ENCODE measurements around the gene RRP1B.
"Not testable (repeated sequence)": the region's sequence is repeated elsewhere in the genome, so short reads cannot be mapped to it uniquely, and the experiment has no call there.

Gene RRP1B

DNA sequence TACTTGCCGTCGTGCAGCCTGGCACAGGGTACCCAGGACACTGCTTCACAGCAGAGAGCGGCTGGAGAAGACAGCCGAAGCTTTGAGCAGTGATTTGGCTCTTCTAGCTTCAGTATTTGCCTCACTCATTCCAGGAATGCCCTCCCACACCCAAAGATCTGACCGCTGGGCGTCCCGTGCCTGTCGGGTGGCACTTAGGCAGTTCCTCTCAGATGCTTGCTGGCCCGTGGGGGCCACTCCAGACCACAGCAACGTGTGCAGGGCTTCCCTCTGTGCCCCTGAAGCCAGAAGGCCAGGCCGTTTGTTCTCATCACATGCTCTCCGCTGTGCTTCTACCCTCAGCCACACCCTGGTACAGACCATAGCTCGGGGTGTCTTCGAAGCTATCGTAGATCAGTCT, 17.0 kb downstream of the RRP1B start:
- DNase-seq (ENCODE audit: low read depth): no peak

DNA sequence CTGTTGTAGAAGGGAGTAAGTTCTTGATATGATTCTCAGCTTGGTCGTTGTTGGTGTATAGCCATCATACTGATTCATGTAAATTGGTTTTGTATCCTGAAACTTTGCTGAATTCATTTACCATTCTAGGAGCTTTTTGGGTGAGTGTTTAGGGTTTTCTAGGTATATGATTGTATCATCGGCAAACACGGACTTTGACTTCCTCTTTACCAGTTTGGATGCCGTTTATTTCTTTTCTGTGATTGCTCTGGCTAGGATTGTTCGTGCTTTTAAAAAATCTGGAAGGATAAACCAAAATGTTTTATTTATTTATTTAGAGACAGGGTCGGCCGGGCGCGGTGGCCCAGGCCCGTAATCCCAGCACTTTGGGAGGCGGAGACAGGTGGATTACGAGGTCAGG, 20.6 kb downstream of the RRP1B start:
- no peak for DNase-seq (ENCODE audit: low read depth)

- not testable (repeated sequence) for DNase-seq (ENCODE audit: low read depth)
These were observed 21.1 kb downstream of the RRP1B start for GRCh38 chr21:43680421-43680820.

GRCh38 chr21:43681650-43682049, 22.3 kb downstream of the RRP1B start:
- DNase-seq (ENCODE audit: low read depth): no peak

DNA sequence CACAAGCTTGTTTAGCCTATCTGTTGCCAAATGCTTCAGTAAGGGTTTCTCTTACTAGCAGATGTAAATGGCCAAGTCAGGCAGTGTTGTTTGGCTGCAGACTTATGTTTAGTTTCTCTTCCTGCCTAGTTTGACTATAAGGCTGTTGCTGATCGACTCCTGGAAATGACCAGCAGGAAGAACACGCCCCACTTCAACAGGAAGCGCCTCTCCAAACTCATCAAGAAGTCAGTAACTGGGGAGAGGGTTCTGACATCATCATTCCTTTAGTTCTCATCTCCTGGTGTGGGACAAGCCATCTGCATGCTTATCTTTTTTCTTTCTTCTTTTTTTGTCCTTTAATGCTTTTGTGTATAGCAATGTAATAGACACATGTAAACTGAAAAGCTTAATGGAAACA, 25.1 kb downstream of the RRP1B start:
- no peak for DNase-seq (ENCODE audit: low read depth)

DNA sequence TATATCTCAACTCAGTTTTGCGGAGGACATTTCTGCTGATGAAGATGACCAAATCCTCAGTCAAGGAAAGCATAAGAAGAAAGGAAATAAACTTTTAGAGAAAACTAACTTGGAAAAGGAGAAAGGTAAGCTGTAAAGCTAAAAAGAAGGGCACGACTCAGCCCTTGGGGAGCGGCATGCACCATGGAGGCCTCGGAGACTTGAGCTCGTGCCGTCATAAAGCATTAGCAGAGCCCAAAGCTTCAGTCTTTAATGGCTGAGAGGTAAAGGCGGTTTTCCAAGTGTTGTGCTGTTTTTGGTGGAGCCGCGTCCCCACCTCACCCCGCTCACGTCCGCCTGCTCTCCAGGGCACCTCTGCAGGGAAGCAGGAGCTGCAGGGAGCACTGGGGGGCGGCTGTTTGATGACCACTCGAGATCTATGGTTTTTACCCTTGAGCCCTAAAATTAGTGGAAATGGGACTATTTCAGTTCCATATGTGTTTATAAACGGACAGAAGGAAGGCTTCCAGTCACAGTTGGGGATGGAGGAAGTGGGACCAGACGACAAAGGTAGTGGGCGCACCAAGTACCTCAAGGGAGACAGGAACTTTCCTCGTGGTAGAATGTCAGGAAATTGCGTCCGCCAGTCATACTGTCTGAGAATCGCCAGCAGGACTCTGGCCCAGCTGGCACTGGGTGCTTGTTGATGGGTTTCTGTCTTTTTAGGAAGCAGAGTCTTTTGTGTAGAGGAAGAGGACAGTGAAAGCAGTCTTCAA, 27.6 kb downstream of the RRP1B start:
- DNase-seq (ENCODE audit: low read depth): no peak

DNA sequence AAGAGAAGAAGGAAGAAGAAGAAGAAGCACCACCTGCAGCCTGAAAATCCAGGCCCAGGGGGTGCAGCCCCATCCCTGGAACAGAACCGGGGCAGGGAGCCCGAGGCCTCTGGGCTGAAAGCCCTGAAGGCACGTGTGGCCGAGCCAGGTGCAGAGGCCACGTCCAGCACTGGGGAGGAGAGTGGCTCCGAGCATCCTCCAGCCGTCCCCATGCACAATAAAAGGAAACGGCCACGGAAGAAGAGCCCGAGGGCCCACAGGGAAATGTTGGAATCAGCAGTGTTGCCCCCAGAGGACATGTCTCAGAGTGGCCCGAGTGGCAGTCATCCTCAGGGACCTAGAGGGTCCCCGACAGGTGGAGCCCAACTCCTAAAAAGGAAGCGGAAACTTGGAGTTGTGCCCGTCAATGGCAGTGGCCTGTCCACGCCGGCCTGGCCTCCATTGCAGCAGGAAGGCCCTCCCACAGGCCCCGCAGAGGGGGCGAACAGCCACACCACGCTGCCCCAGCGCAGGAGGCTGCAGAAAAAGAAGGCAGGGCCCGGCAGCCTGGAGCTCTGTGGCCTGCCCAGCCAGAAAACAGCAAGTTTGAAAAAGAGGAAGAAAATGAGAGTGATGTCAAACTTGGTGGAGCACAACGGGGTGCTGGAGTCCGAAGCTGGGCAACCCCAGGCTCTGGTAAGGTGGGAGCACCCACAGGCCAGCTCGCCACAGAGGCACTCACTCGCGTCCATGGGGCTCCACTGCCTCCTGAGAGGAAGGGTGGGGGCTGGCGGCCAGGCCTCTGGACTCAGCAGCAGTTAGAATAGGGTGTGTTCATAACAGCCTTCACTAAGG, 28.4 kb downstream of the RRP1B start:
- no peak for DNase-seq (ENCODE audit: low read depth)

GRCh38 chr21:43688906-43689305, 29.5 kb downstream of the RRP1B start:
- DNase-seq (ENCODE audit: low read depth): no peak

- DNase-seq (ENCODE audit: low read depth): no peak
These were observed 30.4 kb downstream of the RRP1B start for GRCh38 chr21:43689556-43690337.

DNA sequence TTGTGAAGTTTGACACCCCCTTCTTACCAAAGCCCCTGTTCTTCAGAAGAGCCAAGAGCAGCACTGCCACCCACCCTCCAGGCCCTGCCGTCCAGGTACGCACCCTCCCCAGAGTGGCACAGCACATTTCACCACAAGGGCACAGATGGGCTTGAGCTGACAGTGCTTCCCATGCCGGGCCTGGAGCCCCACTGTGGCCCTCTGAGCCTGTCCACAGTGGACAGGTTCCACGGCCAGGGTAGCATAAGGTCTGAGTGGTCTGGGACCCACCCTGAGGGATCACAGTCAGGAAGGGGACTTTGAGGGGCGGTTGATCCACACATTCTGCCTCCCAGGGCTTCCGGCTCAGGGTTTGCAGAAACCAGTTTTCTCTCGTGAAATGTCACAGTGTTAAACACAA, 31.0 kb downstream of the RRP1B start:
- no peak for DNase-seq (ENCODE audit: low read depth)

DNA sequence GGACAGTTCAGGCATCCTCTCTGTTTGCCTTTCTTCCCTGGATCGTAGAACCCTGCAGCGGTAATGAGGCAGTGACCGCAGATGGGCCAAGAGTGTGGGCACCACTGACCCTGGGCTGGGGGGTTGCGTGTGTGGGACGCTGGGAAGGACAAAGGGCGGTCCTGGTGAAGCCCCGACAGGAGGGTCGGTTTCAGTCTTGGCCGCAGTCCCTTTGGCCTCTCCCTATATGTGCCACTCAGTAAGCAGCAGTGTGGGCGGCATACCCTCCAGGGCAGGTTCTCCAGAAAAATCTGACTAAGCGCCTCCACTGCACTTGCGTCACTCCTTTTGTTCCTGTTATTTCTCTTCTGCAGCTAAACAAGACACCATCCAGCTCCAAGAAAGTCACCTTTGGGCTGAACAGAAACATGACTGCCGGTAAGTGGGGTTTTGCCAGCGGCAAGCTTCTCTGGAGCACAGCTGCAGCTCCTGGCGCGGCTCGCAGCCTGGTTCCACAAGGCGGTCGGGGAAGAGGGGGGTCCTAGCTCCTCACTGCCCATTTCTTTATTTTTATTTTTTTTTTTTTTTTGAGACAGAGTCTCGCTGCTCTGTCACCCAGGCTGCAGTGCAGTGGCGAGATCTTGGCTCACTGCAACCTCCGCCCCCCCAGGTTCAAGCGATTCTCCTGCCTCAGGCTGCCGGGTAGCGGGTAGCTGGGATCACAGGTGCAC, 31.9 kb downstream of the RRP1B start:
- DNase-seq (ENCODE audit: low read depth): no peak

DNA sequence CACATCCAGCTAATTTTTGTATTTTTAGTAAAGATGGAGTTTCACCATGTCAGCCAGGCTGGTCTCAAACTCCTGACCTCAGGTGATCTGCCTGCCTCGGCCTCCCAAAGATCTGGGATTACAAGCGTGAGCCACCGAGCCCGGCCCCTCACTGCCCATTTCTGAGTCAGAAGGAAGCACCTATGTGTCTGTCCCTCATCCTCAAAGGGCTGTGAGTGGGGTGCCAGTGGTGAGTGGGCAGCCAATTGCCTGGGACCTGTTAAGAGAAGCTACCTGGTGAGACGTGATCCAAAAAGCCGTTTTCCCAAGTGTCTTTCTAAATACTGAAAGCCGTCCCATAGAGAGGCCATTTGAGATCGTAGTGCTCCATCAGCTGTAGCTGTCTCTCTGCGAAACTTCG, 32.4 kb downstream of the RRP1B start:
- DNase-seq (ENCODE audit: low read depth): no peak

- no peak for DNase-seq (ENCODE audit: low read depth)
These were observed 33.6 kb downstream of the RRP1B start for GRCh38 chr21:43692949-43693348.

- no peak for DNase-seq (ENCODE audit: low read depth)
These were observed 34.6 kb downstream of the RRP1B start for GRCh38 chr21:43693981-43694380.

- no peak for DNase-seq (ENCODE audit: low read depth)
These were observed 35.2 kb downstream of the RRP1B start for GRCh38 chr21:43694437-43695079.

DNA sequence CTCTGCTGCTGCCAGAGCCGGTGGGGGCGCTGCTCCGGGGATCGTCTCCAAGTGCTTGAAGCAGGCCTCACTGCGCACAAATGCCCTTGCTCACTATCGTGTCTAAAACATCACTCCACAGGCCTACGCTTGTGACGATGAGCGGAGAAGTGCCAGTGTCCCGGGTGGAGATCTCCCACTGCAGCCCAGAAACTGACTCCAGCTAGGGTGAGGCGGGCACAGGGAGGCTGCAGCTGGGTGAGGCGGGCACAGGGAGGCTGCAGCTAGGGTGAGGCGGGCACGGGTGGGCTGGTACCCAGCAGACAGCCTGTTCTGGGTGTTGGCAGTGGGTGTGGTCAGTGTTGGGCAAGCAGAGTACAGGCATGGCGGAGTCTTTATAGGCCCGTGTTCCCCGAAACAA, 36.9 kb downstream of the RRP1B start:
- no peak for DNase-seq (ENCODE audit: low read depth)

DNA sequence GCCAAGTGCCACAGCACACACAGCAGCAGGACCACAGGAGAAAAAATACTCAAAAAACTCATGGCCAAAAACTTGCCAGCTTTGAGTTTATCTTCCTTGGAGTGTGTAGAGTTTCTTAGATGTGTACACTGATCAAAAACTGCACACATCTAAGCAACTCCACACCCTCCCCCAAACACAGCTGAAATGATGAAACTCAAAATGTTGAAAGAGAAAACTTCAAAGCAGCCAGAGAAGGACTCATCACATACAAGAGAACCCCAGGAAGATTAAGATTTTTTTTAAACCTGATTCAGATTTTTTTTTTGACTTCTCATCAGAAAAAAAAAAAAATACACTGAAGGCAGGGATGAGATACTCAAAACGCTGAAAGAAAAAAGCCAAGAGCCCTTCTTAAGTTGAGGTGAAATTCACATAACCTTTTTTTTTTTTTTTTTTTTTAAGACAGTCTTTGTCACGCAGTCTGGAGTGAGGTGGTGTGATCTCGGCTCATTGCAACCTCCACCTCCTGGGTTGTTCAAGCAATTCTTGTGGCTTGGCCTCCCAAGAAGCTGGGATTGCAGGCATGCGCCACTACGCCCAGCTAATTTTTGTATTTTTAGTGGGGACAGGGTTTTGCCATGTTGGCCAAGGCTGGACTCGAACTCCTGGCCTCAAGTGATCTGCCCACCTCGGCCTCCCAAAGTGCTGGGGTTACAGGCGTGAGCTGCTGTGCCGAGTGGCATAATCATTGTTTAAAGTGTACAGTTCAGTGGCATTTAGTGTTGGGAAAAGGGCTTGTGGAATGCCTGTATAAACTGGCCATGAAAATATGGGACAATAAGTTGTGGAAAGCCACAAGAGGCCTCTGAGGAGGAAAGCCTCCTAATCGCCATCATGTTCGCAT, 38.6 kb downstream of the RRP1B start:
- no peak for DNase-seq (ENCODE audit: low read depth)

DNA sequence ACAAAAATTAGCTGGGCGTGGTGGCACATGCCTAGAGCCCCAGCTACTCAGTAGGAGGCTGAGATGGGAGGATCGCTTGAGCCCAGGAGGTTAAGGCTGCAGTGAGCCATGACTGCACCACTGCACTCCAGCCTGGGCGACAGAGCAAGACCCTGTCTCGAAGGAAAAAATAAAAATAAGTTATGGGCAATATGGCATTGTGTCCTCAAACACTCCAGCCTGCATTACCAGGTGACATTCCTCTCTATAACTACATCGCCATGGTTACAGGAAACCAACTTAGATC, 40.1 kb downstream of the RRP1B start:
- not testable (repeated sequence) for DNase-seq (ENCODE audit: low read depth)

DNA sequence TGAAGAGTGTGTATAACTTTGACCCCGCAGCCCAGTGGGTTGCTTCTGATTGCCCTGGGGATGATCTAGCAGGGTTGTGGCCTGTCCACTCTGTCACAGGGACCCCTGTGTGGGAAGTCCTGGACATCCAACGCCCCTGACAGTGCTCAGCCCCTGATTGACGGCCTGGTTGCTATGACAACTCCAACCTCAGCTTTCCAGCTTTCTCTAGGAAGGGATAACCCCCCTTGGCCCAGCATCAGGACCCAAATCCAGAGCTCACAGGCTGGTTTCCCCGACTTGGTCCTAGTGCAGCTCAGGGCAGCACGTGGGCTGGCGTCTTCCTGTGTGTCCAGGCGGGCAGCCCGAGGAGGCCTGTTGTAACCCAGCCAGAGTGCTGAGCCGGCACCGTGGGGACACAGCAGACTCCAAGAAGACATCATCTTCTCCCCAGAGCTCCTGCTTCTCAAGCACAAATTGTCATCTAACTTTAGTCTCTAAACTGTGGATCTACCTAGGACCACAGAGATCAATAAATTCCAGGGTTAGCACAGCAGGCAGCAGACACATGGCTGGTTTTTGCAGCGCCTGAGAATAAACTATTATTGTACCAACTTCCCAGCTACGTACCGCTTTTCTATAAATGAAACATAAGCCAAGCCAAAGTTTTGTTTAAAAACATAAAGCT, 40.7 kb downstream of the RRP1B start:
- DNase-seq (ENCODE audit: low read depth): no peak
